ENCODE data around the gene BEST2. TPM values are rescaled to one million over a fixed set of nuclear protein-coding genes. Genes with fewer than 3 reads are reported as not detected.

The BEST2 gene
- total and polyA plus RNA-seq, 2 of the 4 experiments (the other 2 are of a cell fraction) = not detected

DNA sequence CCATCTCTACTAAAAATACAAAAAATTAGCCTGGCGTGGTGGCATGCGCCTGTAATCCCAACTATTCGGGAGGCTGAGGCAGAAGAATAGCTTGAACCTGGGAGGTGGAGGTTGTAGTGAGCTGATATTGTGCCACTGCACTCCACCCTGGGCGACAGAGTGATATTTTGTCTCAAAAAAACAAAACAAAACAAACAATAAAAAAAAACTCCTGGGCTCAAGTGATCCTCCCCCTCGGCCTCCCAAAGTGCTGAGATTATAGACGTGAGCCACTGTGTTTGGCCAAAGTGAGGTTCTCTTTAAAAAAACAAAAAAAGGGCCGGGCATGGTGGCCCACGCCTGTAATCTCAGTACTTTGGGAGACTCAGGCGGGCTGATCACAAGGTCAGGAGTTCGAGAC is 35.9 kb downstream of the BEST2 start:
- H3K9me1 ChIP-seq (ENCODE audit: insufficient read depth, low read length) = peaks cover 17% of the 10 kb centered on the region
- H3K4me2 ChIP-seq (ENCODE audit: low read depth, low read length) = no peak overlapping the region
- H4K91ac ChIP-seq (ENCODE audit: insufficient read depth, low read depth, low read length) = no peak overlapping the region
- in situ Hi-C loops (cut with MboI; ENCODE audit: low sequenced_read_pairs) (loop anchor here (25.0 kb wide), 1 partner anchor 1050 kb away; no protein-coding TSS in a partner anchor), dilution Hi-C loops (cut with HindIII; ENCODE audit: low sequenced_read_pairs, unreplicated experiment) (no loop called here), intact Hi-C loops (cut with micrococcal nuclease) (no loop called here)
- H3K79me1 ChIP-seq (ENCODE audit: low read depth in 1 of 2, low read length in 2 of 2) = peaks cover 0 to 35% of the 10 kb centered on the region in 2 experiments; a peak in 2 of 4 replicates
- WGBS, 2 experiments (ENCODE audit: extremely low coverage in 2 of 2, insufficient read length in 1 of 2) = 89% methylated on average over 4 of the region's 10 CpGs; no CpG with 5 or more reads in 1 of the 2 experiments
- no peak overlapping the region for H2AK9ac ChIP-seq (replicated peaks; ENCODE audit: low read depth, low read length, poor library complexity)
- no peak overlapping the region for H2BK20ac ChIP-seq (ENCODE audit: low read depth, low read length)
- no peak overlapping the region for H3K18ac ChIP-seq (ENCODE audit: low read depth, low read length)
- DNase-seq (no peak), ATAC-seq (ENCODE audit: low read depth) (no peak)
- no peak overlapping the region for H3K23ac ChIP-seq (ENCODE audit: low read depth, low read length)
- no peak for TF ChIP-seq MAZ (IDR thresholded peaks at IDR 0.05; ENCODE audit: borderline replicate concordance, low read depth, low read length)
- TF ChIP-seq, protein P1, sequence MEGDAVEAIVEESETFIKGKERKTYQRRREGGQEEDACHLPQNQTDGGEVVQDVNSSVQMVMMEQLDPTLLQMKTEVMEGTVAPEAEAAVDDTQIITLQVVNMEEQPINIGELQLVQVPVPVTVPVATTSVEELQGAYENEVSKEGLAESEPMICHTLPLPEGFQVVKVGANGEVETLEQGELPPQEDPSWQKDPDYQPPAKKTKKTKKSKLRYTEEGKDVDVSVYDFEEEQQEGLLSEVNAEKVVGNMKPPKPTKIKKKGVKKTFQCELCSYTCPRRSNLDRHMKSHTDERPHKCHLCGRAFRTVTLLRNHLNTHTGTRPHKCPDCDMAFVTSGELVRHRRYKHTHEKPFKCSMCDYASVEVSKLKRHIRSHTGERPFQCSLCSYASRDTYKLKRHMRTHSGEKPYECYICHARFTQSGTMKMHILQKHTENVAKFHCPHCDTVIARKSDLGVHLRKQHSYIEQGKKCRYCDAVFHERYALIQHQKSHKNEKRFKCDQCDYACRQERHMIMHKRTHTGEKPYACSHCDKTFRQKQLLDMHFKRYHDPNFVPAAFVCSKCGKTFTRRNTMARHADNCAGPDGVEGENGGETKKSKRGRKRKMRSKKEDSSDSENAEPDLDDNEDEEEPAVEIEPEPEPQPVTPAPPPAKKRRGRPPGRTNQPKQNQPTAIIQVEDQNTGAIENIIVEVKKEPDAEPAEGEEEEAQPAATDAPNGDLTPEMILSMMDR (conservative IDR thresholded peaks at IDR 0.05; ENCODE audit: low read depth, low read length) = no peak
- TF ChIP-seq MAFK (IDR thresholded peaks at IDR 0.05; ENCODE audit: low read depth, low read length) = no peak
- no peak for TF ChIP-seq MXI1 (IDR thresholded peaks at IDR 0.05; ENCODE audit: borderline replicate concordance, low read depth, low read length)
- TF ChIP-seq, protein P2, sequence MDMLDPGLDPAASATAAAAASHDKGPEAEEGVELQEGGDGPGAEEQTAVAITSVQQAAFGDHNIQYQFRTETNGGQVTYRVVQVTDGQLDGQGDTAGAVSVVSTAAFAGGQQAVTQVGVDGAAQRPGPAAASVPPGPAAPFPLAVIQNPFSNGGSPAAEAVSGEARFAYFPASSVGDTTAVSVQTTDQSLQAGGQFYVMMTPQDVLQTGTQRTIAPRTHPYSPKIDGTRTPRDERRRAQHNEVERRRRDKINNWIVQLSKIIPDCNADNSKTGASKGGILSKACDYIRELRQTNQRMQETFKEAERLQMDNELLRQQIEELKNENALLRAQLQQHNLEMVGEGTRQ (IDR thresholded peaks at IDR 0.05; ENCODE audit: low read depth, low read length) = no peak
- TF ChIP-seq CHD1 (IDR thresholded peaks at IDR 0.05; ENCODE audit: low read depth, low read length) = no peak
- no peak for TF ChIP-seq BHLHE40 (IDR thresholded peaks at IDR 0.05; ENCODE audit: low read depth, low read length)
- no peak for TF ChIP-seq CEBPB (IDR thresholded peaks at IDR 0.05; ENCODE audit: low read depth, low read length)
- no peak overlapping the region for H2AK5ac ChIP-seq (ENCODE audit: low read depth, low read length)
- H4K5ac ChIP-seq (ENCODE audit: low read depth, low read length) = no peak overlapping the region
- no peak overlapping the region for H3K4ac ChIP-seq (ENCODE audit: low read depth, low read length)
- ChIA-PET POLR2A (ENCODE audit: unreplicated experiment) (no interaction called here), CTCF (interaction anchor here (1.1 kb wide), 1 partner anchor 21 kb away, joined by 3 read pairs; no protein-coding TSS in a partner anchor)
- H3K27ac ChIP-seq (ENCODE audit: insufficient read depth, low read length) = no peak overlapping the region
- no peak overlapping the region for H4K8ac ChIP-seq (ENCODE audit: low read depth in 2 of 2, low read length in 2 of 2)
- no peak overlapping the region for H2BK5ac ChIP-seq (ENCODE audit: low read depth, low read length, poor library complexity, severe bottlenecking)
- H2BK120ac ChIP-seq (ENCODE audit: low read depth, low read length) = no peak overlapping the region
- no TSS peak for BruUV-seq (replicated peaks)
- peaks cover 46% of the 10 kb centered on the region for H3K4me1 ChIP-seq (ENCODE audit: control insufficient read depth, insufficient read depth, low read length)
- no peak overlapping the region for H3K9ac ChIP-seq (ENCODE audit: low read depth, low read length)
- no peak overlapping the region for H2BK15ac ChIP-seq (ENCODE audit: low read depth, low read length)
- H3K14ac ChIP-seq (replicated peaks; ENCODE audit: low read depth, low read length) = no peak overlapping the region
- H4K20me1 ChIP-seq (ENCODE audit: insufficient read depth, low read length) = peaks cover 12% of the 10 kb centered on the region
- H3K36me3 ChIP-seq (ENCODE audit: control insufficient read depth, insufficient read depth, low read length) = no peaks in the 10 kb centered on the region
- no peaks in the 10 kb centered on the region for H3K27me3 ChIP-seq (ENCODE audit: control insufficient read depth, insufficient read depth, low read length)
- no peaks in the 10 kb centered on the region for H3K9me3 ChIP-seq (ENCODE audit: control insufficient read depth, insufficient read depth, low read length)
- H3K56ac ChIP-seq (ENCODE audit: extremely low read depth, insufficient read depth, low read length) = no peak overlapping the region
- H2AFZ ChIP-seq (replicated peaks; ENCODE audit: low read length, poor library complexity) = no peak overlapping the region
- no peak overlapping the region for H3K4me3 ChIP-seq (ENCODE audit: insufficient read depth, low read depth, low read length)
